ENCODE measurements around the gene F13A1. TPM values are rescaled to one million over a fixed set of nuclear protein-coding genes. Genes with fewer than 3 reads are reported as not detected.
A peak's percentile ranks its signal among the peaks of the same experiment; 100 is the strongest.

Gene F13A1
- total RNA-seq, 2 donors from 2014 or later: 122 to 371 TPM

DNA sequence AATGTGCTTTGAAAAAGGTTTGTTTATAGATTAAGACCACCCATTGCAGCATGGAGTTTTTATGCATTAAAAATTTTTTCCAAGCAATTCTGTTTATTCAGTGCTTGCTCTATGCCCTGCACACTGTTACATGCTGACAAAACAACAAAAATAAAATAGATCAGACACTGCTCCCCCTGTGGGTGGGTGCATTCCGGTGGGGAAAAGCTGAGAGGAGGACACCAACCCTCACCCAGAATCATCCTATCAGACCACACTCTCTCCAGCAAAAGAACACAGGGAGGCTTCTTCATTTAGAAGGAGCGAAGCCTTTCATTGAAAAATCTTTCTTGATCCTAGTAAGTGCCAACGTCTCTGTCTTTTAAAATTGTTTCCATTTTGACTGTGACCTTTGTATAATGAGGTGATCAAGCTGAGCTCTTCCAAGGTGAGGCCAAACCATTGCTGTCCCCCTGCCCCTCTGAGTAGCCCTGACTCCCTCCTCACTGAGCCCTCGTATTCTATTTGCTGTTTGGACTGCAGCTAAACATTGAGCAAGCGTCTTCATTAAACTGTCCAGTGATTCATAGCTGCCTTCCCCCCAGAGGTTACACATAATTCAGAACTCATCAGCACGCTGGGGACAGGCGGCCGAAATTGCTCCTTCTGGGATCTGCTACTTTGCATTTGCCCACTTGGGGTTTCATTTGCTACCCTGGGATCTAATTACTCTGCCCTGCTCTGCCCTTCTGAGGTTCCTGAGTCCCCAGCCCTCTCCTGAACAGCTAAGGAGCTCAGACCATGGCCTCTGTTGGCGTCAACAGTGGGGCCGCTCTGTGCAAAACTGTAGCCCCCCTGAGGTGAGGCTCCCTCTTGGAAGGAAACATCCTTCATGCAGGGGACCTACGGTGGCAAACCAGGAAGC is 102.4 kb downstream of the F13A1 start:
- intact Hi-C loops (cut with DNase I): no loop called here
- no peak for DNase-seq
- peak; percentile 12 to 16 for ATAC-seq

DNA sequence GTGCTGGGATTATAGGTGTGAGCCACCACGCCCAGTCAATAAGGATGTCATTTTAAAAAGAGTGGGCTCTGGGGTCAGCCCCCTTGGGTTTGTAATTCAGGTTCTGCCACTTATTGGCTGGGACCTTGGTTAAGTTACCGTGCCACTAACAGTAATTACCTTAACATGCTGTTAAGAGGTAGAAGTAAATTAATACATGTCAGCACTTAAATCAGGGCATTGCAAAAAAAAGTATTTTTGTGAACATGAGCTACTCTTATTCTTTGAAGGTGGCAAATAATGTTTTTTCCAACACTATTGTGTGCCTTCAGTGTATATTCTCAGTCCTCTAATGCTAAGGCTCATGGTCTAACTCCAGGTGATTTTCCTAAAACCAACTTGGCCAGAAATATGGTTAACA is 109.5 kb downstream of the F13A1 start:
- ATAC-seq (no peak), DNase-seq (no peak)
- intact Hi-C loops (cut with DNase I): no loop called here

DNA sequence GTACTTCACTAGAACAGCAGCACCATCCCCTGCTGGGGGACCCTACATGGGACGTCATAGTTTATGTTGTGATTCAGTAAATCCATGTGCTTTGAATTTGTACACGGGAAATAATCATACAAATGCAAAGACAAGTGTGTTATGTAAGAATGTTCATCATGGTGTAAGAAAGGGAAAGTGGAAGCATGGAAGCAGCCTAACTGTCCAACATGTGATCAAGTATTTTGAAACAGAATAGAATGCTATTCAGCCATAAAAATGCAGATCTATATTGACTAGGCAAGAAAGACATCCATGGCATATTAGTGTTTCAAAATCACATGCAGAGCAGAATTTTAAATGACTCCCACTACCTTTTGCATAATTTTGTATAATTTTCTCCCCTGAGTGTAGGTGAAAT is 117.6 kb downstream of the F13A1 start:
- ATAC-seq (no peak), DNase-seq (no peak)
- intact Hi-C loops (cut with DNase I): no loop called here

DNA sequence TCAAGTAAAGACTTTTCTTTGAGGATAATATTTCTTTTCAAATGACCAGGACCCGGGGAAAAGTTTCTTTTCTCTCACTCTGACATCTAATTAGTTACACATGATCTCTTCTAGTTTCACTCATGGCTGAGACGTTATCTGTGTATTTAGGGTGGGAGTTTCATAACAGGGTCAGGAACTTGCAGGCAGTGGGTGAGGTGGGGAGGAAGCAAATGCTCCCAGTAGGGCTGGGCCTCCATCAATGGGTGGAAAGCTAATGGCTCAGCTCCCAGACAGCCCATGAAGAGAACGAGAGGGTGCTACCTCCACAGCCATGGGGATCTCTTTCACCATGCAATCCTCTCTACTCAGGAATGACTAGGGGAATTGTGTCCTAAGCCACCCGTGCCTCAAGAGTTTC is 119.3 kb downstream of the F13A1 start:
- DNase-seq (no peak), ATAC-seq (peak in 1 of 2 donors; percentile 12)
- intact Hi-C loops (cut with DNase I): no loop called here

DNA sequence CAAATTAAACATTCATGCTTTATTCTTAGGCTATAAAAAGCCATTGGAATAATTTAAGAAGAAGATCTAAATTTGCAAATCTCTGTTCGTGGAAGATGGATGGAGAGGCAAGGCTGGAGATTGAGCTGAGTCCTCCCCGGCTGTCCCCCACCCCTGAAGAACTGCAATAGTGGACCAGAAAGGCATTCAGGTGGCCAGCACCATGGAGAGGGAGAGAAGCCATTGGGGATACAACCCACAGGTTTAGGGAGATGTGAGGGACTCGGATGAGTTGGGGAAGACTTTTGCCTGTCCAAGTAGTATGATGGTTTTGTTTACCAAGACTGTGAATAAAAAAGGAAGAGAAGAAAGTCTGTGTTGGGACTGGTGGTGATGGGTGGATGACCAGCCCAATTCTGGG is 120.8 kb downstream of the F13A1 start:
- DNase-seq (no peak), ATAC-seq (no peak)
- intact Hi-C loops (cut with DNase I): no loop called here

DNA sequence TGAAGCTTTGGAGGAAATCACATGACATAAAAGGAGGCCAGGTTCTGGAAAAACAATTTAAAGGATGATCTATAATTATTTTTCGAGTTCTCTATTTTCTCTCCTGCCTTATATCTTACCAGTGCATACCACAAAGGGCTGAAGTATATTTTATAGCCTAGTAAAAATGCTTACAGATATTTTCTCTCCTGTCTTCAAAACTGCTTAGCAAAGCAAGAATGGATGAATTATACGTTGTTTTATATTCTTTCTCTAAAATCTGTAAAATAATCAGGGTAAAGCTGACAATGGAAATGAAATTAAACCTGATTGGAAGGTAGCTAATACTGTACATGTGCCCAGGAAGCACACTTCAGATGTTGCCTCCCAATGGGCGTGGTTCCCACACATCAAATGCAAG is 123.7 kb downstream of the F13A1 start:
- ATAC-seq: no peak
- intact Hi-C loops (cut with DNase I): no loop called here

DNA sequence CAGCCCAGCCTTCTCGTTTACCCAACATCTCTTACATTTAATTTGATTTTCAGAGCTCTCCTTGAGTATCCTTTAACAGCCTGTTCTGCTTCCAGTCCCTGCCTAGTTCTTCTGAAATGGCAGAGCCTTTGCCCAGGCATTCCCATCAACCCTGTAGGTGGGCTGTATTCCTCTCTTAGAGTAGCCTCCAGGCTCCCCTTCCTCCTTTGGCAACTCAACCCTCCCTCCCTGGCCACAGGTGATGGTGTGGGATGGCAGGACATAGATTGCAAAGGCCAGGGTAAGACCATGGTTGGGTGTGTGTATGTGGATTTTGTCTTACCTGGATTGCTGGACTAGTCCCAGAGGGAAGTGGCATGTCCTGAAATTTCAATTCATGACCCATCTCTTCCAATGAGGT is 125.4 kb downstream of the F13A1 start:
- intact Hi-C loops (cut with DNase I): no loop called here
- ATAC-seq (no peak), DNase-seq (no peak)

More for the DNA sequence above, 123.7 kb downstream of the F13A1 start:
- DNase-seq: no peak

DNA sequence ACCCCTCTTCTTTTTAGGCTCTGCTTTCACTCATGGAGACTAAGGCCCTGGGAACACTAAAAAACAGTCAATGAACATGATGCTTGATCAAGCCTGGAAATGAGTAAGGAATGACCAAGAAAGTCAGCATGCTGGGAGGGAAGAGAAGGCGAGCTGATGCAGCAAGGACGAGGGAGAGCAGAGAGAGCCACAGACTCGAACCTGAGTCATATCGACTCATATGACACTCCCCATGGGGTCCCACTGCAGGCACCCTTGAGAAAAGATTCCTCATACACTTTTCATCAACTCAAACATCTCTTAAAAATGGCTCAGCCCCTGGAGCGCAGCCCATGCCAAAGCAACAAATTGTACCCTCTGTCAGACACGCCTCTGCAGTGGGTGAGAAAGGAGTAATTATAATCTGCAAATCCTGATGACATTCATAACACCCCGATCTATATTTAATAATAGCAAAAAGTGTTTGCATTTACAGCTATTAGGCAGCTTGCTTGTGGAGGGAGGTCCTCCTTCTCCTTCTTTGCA is 127.2 kb downstream of the F13A1 start:
- no peak for DNase-seq
- intact Hi-C loops (cut with DNase I): no loop called here
- ATAC-seq: no peak

DNA sequence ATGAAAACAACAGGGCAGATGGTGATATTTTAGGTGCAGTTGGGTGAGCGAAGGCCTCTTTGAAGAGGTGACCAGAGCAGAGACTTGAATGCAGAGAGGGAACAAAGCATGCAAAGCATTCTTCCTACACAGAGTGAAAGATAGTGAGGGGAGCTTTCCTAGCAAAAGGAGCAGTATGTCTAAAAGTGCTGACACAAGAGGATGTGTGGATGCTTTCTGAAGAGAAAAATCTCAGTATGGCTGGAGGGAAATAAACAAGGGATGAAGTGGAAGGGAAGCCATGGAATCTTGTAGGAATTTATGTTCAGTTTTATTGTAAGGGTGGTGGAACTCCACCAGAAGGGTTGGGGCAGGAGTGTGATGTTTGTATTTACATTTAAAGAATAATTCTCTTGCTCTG is 128.6 kb downstream of the F13A1 start:
- intact Hi-C loops (cut with DNase I): no loop called here
- ATAC-seq: no peak
- no peak for DNase-seq

DNA sequence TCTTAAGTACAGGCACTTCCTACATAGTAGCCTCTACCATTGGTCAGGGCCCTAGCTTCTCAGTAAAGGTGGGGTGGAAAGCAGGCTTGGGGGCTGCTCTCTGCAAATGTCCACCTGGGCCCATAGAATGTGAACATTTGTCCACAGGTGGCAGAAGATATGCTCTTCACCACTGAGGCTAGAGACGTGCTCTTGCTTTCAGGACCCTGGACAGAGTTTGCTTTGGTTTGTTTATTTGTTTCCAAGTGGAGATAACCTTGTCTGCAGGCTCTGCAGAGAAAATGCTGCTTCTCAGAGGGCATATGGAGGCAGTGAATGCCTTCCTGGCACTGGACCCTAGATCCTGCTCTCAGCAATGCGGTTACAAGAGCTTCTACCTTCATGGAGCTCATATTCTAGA is 129.0 kb downstream of the F13A1 start:
- no peak for DNase-seq
- intact Hi-C loops (cut with DNase I): no loop called here
- ATAC-seq: no peak

DNA sequence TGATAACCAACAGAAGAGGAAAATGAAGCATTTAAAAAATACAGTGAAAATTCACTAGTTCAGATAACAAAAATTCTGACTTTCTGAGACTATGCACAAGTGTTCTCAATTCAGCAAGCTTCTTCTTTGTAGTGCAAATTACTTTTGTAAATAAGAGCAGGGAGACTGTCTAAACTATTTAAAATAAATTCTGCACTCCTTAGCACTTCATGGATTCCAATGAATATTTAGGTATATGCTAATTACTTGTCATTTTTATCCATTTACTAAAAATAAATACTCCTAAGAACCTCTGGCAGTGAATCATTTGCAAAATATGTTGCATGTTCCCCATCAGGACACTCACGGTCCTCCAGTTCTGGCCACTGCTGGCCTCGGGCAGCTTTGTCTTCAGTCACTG is 139.8 kb downstream of the F13A1 start:
- intact Hi-C loops (cut with DNase I): no loop called here
- DNase-seq (no peak), ATAC-seq (no peak)

DNA sequence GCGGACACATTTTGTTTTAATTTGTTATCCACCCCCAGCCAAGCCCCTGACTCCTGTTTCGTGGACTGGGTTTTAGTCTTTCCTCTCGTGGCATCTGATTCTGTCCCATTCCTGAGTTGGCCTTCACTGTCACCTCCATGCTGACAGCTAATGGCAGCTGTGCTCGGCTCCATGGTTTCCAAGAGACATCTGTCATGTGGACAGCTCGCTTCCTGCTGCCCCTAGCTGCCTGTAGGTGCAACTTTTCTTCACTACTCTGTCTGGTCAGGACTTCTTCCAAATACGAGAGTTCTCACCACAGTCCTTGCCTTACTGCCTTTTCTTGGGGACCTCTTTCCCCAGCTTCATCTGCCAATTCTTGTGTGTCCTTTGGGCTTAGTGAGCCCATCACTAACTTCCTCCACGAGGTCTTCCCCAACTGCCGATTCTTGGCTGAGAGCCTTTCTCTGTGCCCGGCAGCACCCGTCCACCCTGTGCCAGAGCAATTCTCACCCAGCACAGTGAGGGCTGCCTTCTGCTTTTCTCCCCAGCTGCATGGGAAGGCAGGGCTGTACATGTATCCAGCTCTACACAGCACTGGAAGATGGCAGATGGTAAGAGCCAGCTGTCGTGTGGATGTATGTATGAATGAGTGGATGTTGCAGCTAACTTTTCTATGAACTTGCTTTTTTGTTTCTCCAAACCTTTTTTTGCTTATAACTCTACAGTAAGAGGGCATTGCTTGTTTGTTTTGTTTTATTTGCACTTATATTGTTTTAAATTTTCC is 140.4 kb downstream of the F13A1 start:
- no peak for ATAC-seq
- intact Hi-C loops (cut with DNase I): no loop called here
- no peak for DNase-seq

DNA sequence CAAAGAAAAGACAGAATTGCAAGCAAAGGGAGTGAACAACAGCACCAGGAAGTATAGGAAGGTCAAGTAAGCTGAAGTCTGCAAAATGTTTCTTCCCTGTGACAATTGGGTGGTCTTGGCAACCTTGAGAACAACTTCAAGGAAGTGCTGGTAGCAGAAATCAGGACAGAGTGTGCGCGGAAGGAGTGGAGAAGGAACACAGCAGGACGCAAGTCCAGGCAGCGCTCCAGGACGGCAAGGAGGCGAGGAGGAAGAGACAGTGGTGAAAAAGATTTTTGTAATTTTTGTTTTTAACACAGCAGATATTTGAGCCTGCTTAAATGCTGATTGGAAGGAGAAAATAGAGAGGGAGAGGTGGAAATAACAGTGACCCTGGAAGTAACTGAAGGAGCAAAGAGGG is 141.7 kb downstream of the F13A1 start:
- ATAC-seq (no peak), DNase-seq (no peak)
- intact Hi-C loops (cut with DNase I): no loop called here

DNA sequence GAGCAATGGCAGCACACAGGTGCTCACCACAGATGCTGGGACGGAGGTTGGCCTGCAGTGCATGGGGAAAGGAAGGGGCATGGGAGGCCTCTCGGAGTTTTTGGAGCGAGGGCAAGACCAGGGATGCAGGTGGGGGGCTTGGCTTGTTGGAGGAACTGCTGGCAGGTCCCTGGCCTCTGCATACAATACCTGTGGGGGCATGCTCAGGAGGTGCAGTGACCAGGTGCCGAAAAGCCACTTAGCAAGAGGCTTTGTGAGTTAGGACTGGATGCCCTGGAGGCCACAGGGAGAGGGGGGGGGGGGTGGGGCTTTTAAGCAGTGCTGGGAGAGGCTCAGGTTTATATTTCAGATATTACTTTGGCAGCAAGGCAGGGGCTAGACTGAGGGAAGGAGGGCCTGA is 142.7 kb downstream of the F13A1 start:
- no peak for ATAC-seq
- intact Hi-C loops (cut with DNase I): no loop called here
- no peak for DNase-seq

DNA sequence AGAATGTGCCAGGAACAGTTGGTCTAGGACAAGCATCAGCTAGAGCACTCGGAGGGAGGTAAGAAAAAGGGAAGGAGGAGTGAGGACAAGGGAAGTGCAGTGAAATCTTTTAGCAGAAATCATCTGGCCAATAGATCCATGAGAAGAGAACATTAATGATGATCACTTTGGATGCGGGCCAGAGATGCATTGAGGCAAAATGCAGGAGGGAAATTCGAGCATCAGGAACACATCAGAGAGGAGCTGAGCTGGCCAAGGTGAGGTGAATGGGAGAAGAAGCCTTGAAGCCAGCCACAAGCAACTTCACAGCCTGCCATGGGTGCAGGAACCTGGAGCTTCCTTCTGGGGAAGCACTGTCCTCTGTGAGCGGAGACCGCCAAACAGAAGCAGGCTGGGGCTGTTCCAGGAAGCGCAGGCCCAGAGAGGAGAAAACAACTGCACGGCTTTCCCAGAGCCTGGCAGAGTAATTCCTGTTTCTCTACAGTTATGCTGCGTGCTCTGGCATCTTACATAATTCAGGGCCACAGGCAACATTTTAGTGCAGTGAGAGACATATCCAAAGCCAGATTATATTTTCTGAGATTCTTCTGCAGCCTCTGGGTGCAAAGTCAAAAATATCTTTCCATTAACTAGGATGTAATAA is 143.8 kb downstream of the F13A1 start:
- DNase-seq (no peak), ATAC-seq (no peak)
- intact Hi-C loops (cut with DNase I): no loop called here

DNA sequence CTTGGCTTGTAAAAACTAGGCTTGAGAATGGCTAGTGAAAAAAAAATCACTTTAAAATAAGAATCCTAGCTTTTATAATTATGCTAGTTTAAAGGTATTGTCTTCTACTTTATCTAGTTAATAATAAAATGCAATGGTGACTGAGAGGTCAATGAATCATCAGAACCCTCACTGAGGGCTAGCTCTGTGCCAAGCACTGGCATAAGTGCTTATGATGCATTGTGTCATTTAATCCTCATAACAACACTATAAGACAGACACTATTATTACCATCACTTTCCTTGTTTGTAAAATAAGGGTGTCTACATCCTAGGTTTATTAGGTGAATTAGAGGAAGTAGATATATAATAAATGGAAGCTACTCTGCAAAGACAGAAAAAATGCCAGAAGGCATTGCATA is 144.3 kb downstream of the F13A1 start:
- DNase-seq (no peak), ATAC-seq (no peak)
- intact Hi-C loops (cut with DNase I): no loop called here

DNA sequence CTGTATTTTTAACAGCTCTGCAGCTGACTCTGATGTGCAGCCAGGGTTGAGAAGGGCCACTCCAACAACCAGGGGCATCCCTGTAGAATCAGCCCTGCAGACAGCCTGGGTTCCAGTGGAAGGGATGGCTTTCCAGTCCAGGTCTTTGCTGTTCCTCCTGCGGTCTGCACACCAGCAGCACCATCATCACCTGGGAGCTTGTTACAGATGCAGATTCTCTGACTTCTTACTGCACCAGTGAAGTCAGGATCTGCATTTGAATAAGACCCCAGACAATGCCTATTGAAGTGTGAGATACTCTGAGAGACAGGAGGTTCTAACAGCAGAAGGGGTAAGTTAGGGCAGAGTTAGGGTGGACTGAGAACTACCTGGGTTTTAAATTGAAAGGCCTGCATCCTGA is 151.3 kb downstream of the F13A1 start:
- ATAC-seq (no peak), DNase-seq (no peak)
- intact Hi-C loops (cut with DNase I): no loop called here

DNA sequence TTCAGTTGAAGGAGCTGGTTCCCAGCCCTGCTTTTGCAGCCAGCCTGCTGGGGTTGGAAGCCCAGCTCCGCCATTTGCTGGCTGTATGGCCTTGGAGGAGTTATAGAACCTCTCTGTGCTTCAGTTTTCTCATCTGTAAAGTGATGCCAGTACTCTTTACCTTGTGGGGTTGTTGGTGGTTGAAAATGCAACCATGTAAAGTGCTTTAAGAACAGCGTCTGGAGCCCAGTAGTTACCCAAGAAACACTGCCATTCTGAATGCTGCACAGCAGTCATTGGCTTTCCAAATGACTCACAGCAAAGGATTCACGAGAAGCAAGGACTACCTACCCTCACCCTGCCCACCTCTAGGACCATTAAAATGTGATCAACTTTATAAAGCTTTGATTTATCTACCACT is 154.4 kb downstream of the F13A1 start:
- intact Hi-C loops (cut with DNase I): no loop called here
- DNase-seq (no peak), ATAC-seq (no peak)

DNA sequence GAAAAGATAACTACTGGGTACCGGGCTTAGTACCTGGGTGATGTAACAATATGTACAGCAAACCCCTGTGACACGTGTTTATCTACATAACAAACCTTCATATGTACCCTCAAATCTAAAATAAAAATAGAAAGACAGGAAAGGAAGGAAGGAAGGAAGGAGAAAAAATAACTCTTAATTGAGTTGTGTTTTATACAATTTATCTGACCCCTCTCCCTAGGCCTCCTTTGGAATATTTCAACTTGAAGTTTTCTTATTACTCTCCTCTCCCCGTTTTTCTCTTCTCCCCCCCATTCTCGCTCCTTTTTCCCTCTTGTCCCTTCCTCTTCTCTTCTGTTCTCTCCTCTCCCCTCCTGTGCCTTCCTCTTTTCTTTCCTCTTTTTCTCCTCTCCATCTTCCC is 156.1 kb downstream of the F13A1 start:
- DNase-seq: no peak
- intact Hi-C loops (cut with DNase I): no loop called here
- ATAC-seq: no peak

DNA sequence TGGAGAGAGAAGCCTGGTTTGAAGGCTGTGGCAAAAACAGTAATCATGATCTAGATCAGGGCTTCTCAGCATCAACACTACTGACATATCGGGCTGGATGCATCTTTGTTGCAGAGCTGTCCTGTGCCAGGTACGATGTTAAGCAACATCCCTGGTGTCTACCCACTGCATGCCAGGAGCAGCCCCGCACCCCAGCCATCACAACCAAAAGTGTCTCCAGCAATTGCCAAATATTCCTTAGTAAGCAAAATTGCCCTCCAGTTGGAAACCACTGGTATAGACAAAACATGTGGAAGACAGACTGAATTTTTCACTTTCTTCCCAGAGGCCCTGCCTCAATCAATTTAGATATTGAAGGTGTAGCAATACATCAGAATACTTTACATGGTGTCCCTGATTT is 166.1 kb downstream of the F13A1 start:
- peak in 1 of 2 donors; percentile 19 for ATAC-seq

More for the DNA sequence above, 166.1 kb downstream of the F13A1 start:
- DNase-seq: no peak
- intact Hi-C loops (cut with DNase I): no loop called here

Data from left cardiac atrium (tissue), 4 donors.